ENCODE results near the gene NFATC1. TPM values are rescaled to one million over a fixed set of nuclear protein-coding genes. Genes with fewer than 3 reads are reported as not detected.

NFATC1 gene
- total and polyA plus RNA-seq, 9 donors, result 8.4 to 28.3 (median 12.2) TPM

DNA sequence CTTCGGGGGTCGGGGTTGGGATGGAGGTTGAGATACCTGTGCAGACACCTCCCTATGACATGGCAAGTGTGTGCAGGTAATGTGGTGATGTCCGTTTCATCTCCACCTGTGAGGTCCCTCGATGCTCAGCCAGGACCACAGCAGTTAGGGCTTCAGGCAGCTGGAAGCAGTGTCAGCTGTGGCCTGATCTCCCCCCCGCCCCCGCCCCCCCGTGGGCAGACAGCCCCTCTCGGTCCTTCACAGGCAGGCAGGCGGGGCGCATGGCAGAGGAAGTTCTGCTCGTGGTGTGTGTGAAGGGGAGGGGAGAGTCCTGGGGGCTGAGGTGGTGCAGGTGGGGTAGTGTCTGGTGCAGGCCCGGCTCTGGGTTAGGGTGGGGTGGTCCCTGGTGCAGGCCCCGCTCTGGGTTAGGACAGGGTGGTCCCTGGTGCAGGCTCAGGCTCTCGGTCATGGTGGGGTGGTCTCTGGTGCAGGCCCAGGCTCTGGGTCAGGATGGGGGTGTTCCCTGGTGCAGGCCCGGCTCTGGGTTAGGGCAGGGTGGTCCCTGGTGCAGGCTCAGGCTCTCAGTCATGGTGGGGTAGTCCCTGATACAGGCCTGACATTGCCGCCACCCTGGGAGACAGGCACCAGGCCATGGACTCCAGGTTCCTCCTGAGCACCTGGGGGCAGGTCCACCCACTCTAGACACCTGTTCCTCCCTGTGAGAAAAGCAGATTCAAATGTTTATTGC is 94.3 kb downstream of the NFATC1 start:
- WGBS, 3 donors, result 87 to 89% (median 88%) methylated on average over 14 to 16 of the region's 16 CpGs
- DNase-seq, result peak in 3 of 5 donors; percentile 6 to 28 (median 16)
- Histone ChIP-seq H3K4me1 (ENCODE audit: insufficient read depth) (peaks cover 3% of the 10 kb centered on the region), H3K4me3 (no peak overlapping the region), H3K9me3 (no peaks in the 10 kb centered on the region), H3K27ac (no peak overlapping the region), H3K27me3 (no peaks in the 10 kb centered on the region), H3K36me3 (no peaks in the 10 kb centered on the region)
- no peak for TF ChIP-seq EP300 (IDR thresholded peaks at IDR 0.05)
- intact Hi-C loops (cut with DNase I), result loop anchor here in 1 of 4 donors (10.0 kb wide), 1 partner anchor 155 kb away; no protein-coding TSS in a partner anchor

DNA sequence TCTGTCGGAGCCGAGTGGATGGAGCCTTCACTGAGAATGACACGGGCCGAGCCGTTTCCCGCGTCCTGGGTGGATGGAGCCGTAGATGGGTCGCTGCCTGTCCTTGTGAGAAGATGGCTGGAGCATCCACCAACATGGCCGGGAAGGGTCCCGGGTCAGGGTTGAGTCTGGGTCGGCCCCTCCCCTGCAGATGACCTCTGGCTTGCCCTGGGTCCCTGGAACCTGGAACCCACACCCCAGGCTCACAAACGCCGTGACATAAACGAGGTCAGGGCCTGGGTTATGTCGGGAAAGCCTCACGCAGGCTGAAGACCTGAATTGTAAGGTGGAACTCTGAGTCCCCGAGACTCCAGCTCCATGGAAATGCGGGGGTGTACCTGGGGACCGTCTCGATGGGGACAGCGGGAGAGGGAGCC is 94.9 kb downstream of the NFATC1 start:
- TF ChIP-seq, protein P1, sequence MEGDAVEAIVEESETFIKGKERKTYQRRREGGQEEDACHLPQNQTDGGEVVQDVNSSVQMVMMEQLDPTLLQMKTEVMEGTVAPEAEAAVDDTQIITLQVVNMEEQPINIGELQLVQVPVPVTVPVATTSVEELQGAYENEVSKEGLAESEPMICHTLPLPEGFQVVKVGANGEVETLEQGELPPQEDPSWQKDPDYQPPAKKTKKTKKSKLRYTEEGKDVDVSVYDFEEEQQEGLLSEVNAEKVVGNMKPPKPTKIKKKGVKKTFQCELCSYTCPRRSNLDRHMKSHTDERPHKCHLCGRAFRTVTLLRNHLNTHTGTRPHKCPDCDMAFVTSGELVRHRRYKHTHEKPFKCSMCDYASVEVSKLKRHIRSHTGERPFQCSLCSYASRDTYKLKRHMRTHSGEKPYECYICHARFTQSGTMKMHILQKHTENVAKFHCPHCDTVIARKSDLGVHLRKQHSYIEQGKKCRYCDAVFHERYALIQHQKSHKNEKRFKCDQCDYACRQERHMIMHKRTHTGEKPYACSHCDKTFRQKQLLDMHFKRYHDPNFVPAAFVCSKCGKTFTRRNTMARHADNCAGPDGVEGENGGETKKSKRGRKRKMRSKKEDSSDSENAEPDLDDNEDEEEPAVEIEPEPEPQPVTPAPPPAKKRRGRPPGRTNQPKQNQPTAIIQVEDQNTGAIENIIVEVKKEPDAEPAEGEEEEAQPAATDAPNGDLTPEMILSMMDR (IDR thresholded peaks at IDR 0.05), result no peak
- TF ChIP-seq EP300 (IDR thresholded peaks at IDR 0.05) (no peak), POLR2A (IDR thresholded peaks at IDR 0.05) (no peak)

DNA sequence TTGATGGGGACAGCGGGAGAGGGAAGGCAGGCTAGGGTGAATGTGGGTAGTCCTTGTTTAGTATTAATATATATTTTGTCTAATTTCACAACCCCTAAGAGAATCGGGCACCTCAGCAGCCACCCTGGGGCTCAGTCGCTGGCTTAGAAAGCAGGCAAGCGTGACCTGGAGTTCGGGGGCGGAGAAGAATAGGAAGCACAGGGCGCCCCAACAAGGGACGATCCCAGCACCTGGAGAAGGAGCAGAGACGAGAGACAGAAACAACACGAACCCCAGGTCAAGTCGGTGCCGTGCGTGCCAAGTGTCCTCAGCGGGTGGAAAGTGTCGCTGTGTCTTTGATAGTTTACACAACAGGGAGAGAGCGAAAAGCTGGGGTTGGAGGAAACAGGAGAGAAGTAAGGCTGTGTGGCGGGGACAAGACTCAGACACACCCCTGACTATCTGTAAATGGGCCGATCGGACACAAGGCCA is 95.4 kb downstream of the NFATC1 start:
- Histone ChIP-seq H3K9me3 (no peaks in the 10 kb centered on the region), H3K4me3 (no peak overlapping the region), H3K27ac (no peak overlapping the region), H3K27me3 (no peaks in the 10 kb centered on the region), H3K4me1 (ENCODE audit: insufficient read depth) (no peaks in the 10 kb centered on the region), H3K36me3 (no peaks in the 10 kb centered on the region)
- TF ChIP-seq POLR2A (IDR thresholded peaks at IDR 0.05), result no peak
- TF ChIP-seq, protein P1 (IDR thresholded peaks at IDR 0.05), result no peak
- TF ChIP-seq EP300 (IDR thresholded peaks at IDR 0.05), result no peak
- DNase-seq, result peak in 3 of 5 donors; percentile 7 to 19 (median 10)
- WGBS, 3 donors, result 92 to 95% (median 92%) methylated on average over 19 of the region's 19 CpGs
- intact Hi-C loops (cut with DNase I), result no loop called here

More for the DNA sequence above, 94.9 kb downstream of the NFATC1 start:
- 86 to 92% (median 90%) methylated on average over 22 of the region's 22 CpGs for WGBS, 3 donors
- intact Hi-C loops (cut with DNase I), result no loop called here
- Histone ChIP-seq H3K4me1 (ENCODE audit: insufficient read depth) (peaks cover 1% of the 10 kb centered on the region), H3K27ac (no peak overlapping the region), H3K4me3 (no peak overlapping the region), H3K27me3 (no peaks in the 10 kb centered on the region), H3K9me3 (no peaks in the 10 kb centered on the region), H3K36me3 (no peaks in the 10 kb centered on the region)
- DNase-seq, result peak in 2 of 5 donors; percentile 10 to 32

DNA sequence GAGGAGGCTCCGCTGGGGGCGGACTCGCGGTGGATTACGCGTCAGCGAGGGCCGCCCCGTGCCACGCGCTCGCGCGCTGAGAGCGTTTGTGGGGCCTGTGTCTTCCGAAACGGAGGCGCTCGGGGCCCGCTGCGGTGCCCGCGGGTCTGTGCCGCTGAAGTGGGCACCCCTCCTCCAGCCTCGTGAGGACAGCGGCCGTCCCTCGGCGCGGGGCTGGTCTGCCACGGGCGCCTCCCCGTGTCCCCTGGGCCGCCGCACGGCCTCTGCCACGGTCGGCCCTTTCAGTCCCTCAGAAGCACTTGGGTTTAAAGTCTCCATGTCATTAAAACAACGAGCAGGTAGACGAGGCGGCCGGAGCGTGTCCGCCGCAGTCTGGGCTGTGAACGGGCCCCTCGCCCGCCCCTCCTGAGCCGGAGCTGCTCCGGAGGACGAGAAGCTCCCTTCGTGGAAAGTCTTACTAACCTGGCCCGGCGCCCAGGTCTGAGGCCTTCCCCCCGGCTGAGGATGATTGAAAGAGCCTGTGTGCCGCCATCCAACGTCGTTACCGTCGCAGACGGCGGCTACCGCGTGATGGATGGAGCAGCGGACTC is 97.6 kb downstream of the NFATC1 start:
- intact Hi-C loops (cut with DNase I), result no loop called here
- no peaks in the 10 kb centered on the region for H3K36me3 ChIP-seq
- 94 to 97% (median 96%) methylated on average over 65 of the region's 65 CpGs for WGBS, 3 donors
- H3K4me3 ChIP-seq, result no peak overlapping the region
- peak; percentile 5 to 31 (median 16) for DNase-seq
- H3K9me3 ChIP-seq, result no peaks in the 10 kb centered on the region
- no peak overlapping the region for H3K27ac ChIP-seq
- H3K4me1 ChIP-seq (ENCODE audit: insufficient read depth), result no peaks in the 10 kb centered on the region
- H3K27me3 ChIP-seq, result no peaks in the 10 kb centered on the region
- no peak for TF ChIP-seq POLR2A (IDR thresholded peaks at IDR 0.05)
- TF ChIP-seq, protein P1 (IDR thresholded peaks at IDR 0.05), result no peak
- TF ChIP-seq EP300 (IDR thresholded peaks at IDR 0.05), result no peak

DNA sequence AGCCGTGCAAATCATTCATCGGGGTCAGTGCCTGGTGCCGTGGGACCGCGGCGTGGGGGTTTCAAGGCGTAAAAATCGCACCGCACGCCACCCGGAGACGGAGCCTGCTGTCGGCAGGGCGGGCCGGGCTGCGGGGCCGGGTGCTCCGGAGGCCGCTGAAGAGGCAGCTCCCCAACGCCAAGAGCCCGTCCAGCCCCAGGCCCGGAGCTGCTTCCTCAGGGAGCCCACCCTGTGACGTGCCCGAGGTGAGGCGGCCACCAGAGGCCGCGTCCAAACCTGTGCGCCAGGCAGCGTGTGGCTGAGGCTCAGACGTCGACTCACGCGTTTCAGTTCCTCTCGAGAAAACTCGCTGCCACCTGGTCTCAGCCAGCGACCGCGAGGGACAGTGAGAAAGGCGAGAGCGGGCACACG is 98.1 kb downstream of the NFATC1 start:
- Histone ChIP-seq H3K27me3 (no peaks in the 10 kb centered on the region), H3K9me3 (no peaks in the 10 kb centered on the region), H3K27ac (no peak overlapping the region), H3K4me3 (no peak overlapping the region), H3K36me3 (no peaks in the 10 kb centered on the region), H3K4me1 (ENCODE audit: insufficient read depth) (no peaks in the 10 kb centered on the region)
- DNase-seq, result peak in 4 of 5 donors; percentile 6 to 27 (median 18)
- TF ChIP-seq POLR2A (IDR thresholded peaks at IDR 0.05) (no peak), EP300 (IDR thresholded peaks at IDR 0.05) (no peak)
- TF ChIP-seq, protein P1 (IDR thresholded peaks at IDR 0.05), result no peak
- intact Hi-C loops (cut with DNase I), result no loop called here
- 96 to 98% (median 97%) methylated on average over 41 of the region's 41 CpGs for WGBS, 3 donors

Data from ovary (tissue), 9 donors.